ENCODE measurements around the gene VSIG10L2. TPM values are rescaled to one million over a fixed set of nuclear protein-coding genes. Genes with fewer than 3 reads are reported as not detected.
"Not testable (repeated sequence)": the region's sequence is repeated elsewhere in the genome, so short reads cannot be mapped to it uniquely, and the experiment has no call there.

VSIG10L2 gene
- total RNA-seq, 1 donor from 2014 or later = not detected

DNA sequence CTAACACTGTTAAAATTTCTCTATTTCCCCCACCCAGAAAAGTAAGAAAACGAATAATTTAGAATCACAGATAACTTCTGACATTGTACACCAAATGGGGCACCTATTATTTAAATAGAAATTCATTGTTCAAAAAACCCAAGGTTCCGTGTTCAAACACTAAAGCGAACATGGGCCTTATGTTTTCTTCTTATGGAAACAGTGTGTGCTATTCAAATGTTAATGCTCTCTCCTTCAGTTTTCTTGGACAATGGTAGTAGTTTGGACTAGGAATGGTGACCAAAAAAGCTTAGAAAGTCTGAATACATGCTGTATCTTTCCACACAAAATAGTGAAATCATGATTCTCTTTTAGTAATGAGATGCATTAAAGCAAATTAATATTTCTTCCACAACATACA is 33.7 kb downstream of the VSIG10L2 start:
- no peak overlapping the region for H2AFZ ChIP-seq (ENCODE audit: low read depth, low read length)
- H3K9me3 ChIP-seq (ENCODE audit: insufficient read depth, low read depth, low read length) = no peaks in the 10 kb centered on the region
- no peak overlapping the region for H3K27ac ChIP-seq (ENCODE audit: low read depth, low read length)
- H3K4me1 ChIP-seq (ENCODE audit: insufficient read depth, low read length) = no peaks in the 10 kb centered on the region
- Mint-ChIP-seq H3K4me3 (ENCODE audit: unreplicated experiment) (no peak overlapping the region), H3K27ac (ENCODE audit: unreplicated experiment) (no peak overlapping the region), H3K36me3 (ENCODE audit: low read depth, unreplicated experiment) (peaks cover 3% of the 10 kb centered on the region), H3K9me3 (ENCODE audit: unreplicated experiment) (no peaks in the 10 kb centered on the region), H3K4me1 (ENCODE audit: low read depth, unreplicated experiment) (peaks cover 17% of the 10 kb centered on the region), H3K27me3 (ENCODE audit: low read depth, unreplicated experiment) (no peaks in the 10 kb centered on the region)
- DNase-seq (ENCODE audit: low read depth) (no peak), FAIRE-seq (no peak)
- H4K20me1 ChIP-seq (ENCODE audit: insufficient read depth, low read length) = no peaks in the 10 kb centered on the region
- no peaks in the 10 kb centered on the region for H3K36me3 ChIP-seq (ENCODE audit: insufficient read depth, low read length)
- TF ChIP-seq, protein P1, sequence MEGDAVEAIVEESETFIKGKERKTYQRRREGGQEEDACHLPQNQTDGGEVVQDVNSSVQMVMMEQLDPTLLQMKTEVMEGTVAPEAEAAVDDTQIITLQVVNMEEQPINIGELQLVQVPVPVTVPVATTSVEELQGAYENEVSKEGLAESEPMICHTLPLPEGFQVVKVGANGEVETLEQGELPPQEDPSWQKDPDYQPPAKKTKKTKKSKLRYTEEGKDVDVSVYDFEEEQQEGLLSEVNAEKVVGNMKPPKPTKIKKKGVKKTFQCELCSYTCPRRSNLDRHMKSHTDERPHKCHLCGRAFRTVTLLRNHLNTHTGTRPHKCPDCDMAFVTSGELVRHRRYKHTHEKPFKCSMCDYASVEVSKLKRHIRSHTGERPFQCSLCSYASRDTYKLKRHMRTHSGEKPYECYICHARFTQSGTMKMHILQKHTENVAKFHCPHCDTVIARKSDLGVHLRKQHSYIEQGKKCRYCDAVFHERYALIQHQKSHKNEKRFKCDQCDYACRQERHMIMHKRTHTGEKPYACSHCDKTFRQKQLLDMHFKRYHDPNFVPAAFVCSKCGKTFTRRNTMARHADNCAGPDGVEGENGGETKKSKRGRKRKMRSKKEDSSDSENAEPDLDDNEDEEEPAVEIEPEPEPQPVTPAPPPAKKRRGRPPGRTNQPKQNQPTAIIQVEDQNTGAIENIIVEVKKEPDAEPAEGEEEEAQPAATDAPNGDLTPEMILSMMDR (IDR thresholded peaks at IDR 0.05; ENCODE audit: insufficient read depth, low read depth, low read length) = no peak
- no peak overlapping the region for H3K9ac ChIP-seq (ENCODE audit: low read length)
- no peak overlapping the region for H3K4me2 ChIP-seq (ENCODE audit: low read length)
- no peaks in the 10 kb centered on the region for H3K27me3 ChIP-seq (ENCODE audit: insufficient read depth, low read length)
- H3K4me3 ChIP-seq (ENCODE audit: insufficient read depth, low read depth, low read length) = no peak overlapping the region
- H3K79me2 ChIP-seq (ENCODE audit: insufficient read depth, low read length) = no peaks in the 10 kb centered on the region

DNA sequence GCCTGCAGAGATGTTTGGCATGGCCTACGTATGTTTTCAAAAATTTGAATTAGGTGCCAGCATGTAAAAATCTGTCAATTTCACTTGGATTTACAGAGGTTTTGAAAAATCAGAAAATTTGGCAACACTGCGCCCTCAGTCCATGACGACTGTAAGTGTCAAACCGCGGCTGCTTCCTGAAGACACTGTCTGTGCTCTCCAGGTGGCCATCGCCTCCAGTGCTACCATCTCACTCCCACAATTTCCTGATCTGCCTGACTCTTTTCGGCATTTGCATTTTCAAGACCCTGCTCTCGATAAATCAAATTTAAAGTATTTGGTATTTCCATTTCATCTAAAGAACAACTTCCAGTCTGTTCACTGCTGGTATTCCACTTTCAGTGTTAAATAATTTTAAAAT is 34.6 kb downstream of the VSIG10L2 start:
- Histone ChIP-seq H3K4me3 (ENCODE audit: insufficient read depth, low read depth, low read length) (no peak overlapping the region), H3K9ac (ENCODE audit: low read length) (no peak overlapping the region), H3K36me3 (ENCODE audit: insufficient read depth, low read length) (no peaks in the 10 kb centered on the region), H3K4me1 (ENCODE audit: insufficient read depth, low read length) (no peaks in the 10 kb centered on the region), H3K27ac (ENCODE audit: low read depth, low read length) (no peak overlapping the region), H3K27me3 (ENCODE audit: insufficient read depth, low read length) (no peaks in the 10 kb centered on the region), H3K79me2 (ENCODE audit: insufficient read depth, low read length) (no peaks in the 10 kb centered on the region), H3K9me3 (ENCODE audit: insufficient read depth, low read depth, low read length) (no peaks in the 10 kb centered on the region), H3K4me2 (ENCODE audit: low read length) (no peak overlapping the region), H4K20me1 (ENCODE audit: insufficient read depth, low read length) (no peaks in the 10 kb centered on the region), H2AFZ (ENCODE audit: low read depth, low read length) (no peak overlapping the region)
- Mint-ChIP-seq H3K27me3 (ENCODE audit: low read depth, unreplicated experiment) (no peaks in the 10 kb centered on the region), H3K27ac (ENCODE audit: unreplicated experiment) (no peak overlapping the region), H3K4me1 (ENCODE audit: low read depth, unreplicated experiment) (peaks cover 17% of the 10 kb centered on the region), H3K4me3 (ENCODE audit: unreplicated experiment) (no peak overlapping the region), H3K9me3 (ENCODE audit: unreplicated experiment) (no peaks in the 10 kb centered on the region), H3K36me3 (ENCODE audit: low read depth, unreplicated experiment) (peaks cover 3% of the 10 kb centered on the region)
- TF ChIP-seq EZH2 (IDR thresholded peaks at IDR 0.05; ENCODE audit: insufficient read depth, low read length) = no peak
- TF ChIP-seq, protein P1 (IDR thresholded peaks at IDR 0.05; ENCODE audit: insufficient read depth, low read depth, low read length) = no peak
- no peak for DNase-seq (ENCODE audit: low read depth)
- FAIRE-seq = no peak

DNA sequence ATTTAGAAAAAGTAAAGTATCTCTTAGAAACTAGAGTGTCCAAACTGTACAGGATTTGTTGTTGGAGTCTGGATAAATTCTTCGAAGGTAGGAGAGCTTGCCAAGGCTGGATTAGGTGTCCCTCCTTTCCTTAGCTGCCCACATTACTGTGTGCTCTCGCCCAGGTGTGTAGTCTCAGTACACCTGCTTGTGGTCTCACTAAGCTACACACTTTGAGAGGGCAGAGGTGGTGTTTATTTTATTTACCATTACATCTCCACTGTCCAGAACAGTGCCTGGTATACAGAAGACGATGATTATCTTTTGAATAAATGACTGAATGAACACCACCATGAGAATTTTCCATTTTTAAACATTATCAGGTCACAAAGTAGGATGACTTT is 36.5 kb downstream of the VSIG10L2 start:
- TF ChIP-seq, protein P1 (IDR thresholded peaks at IDR 0.05; ENCODE audit: insufficient read depth, low read depth, low read length) = no peak
- no peak for TF ChIP-seq EZH2 (IDR thresholded peaks at IDR 0.05; ENCODE audit: insufficient read depth, low read length)
- H3K4me2 ChIP-seq (ENCODE audit: low read length) = no peak overlapping the region
- no peak overlapping the region for H3K9ac ChIP-seq (ENCODE audit: low read length)
- H3K4me3 ChIP-seq (ENCODE audit: insufficient read depth, low read depth, low read length) = no peak overlapping the region
- no peaks in the 10 kb centered on the region for H3K9me3 ChIP-seq (ENCODE audit: insufficient read depth, low read depth, low read length)
- no peaks in the 10 kb centered on the region for H3K79me2 ChIP-seq (ENCODE audit: insufficient read depth, low read length)
- Mint-ChIP-seq H3K9me3 (ENCODE audit: unreplicated experiment) (no peaks in the 10 kb centered on the region), H3K4me3 (ENCODE audit: unreplicated experiment) (no peak overlapping the region), H3K27me3 (ENCODE audit: low read depth, unreplicated experiment) (no peaks in the 10 kb centered on the region), H3K36me3 (ENCODE audit: low read depth, unreplicated experiment) (peaks cover 3% of the 10 kb centered on the region), H3K27ac (ENCODE audit: unreplicated experiment) (peak overlapping the region; percentile 20), H3K4me1 (ENCODE audit: low read depth, unreplicated experiment) (peaks cover 16% of the 10 kb centered on the region)
- H4K20me1 ChIP-seq (ENCODE audit: insufficient read depth, low read length) = no peaks in the 10 kb centered on the region
- no peak overlapping the region for H3K27ac ChIP-seq (ENCODE audit: low read depth, low read length)
- H3K36me3 ChIP-seq (ENCODE audit: insufficient read depth, low read length) = no peaks in the 10 kb centered on the region
- H2AFZ ChIP-seq (ENCODE audit: low read depth, low read length) = no peak overlapping the region
- DNase-seq (ENCODE audit: low read depth) (no peak), FAIRE-seq (no peak)
- no peaks in the 10 kb centered on the region for H3K27me3 ChIP-seq (ENCODE audit: insufficient read depth, low read length)
- no peaks in the 10 kb centered on the region for H3K4me1 ChIP-seq (ENCODE audit: insufficient read depth, low read length)

DNA sequence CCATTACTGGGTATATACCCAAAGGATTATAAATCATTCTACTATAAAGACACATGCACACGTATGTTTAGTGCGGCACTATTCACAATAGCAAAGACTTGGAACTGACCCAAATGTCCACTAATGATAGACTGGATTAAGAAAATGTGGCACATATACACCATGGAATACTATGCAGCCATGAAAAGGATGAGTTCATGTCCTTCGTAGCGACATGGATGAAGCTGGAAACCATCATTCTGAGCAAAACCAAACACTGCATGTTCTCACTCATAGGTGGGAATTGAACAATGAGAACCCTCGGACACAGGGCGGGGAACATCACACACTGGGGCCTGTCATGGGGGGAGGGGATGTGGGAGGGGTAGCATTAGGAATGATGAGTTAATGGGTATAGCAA is 40.1 kb downstream of the VSIG10L2 start:
- H3K4me1 Mint-ChIP-seq (ENCODE audit: low read depth, unreplicated experiment) = peaks cover 20% of the 10 kb centered on the region
- H3K4me3 ChIP-seq (ENCODE audit: insufficient read depth, low read depth, low read length); H2AFZ ChIP-seq (ENCODE audit: low read depth, low read length); H3K27ac Mint-ChIP-seq (ENCODE audit: unreplicated experiment); H3K9me3 Mint-ChIP-seq (ENCODE audit: unreplicated experiment); H3K36me3 ChIP-seq (ENCODE audit: insufficient read depth, low read length); H3K79me2 ChIP-seq (ENCODE audit: insufficient read depth, low read length); H3K36me3 Mint-ChIP-seq (ENCODE audit: low read depth, unreplicated experiment); H3K27ac ChIP-seq (ENCODE audit: low read depth, low read length); FAIRE-seq; H3K9me3 ChIP-seq (ENCODE audit: insufficient read depth, low read depth, low read length); H3K27me3 ChIP-seq (ENCODE audit: insufficient read depth, low read length); H4K20me1 ChIP-seq (ENCODE audit: insufficient read depth, low read length); H3K27me3 Mint-ChIP-seq (ENCODE audit: low read depth, unreplicated experiment); H3K4me3 Mint-ChIP-seq (ENCODE audit: unreplicated experiment); H3K4me1 ChIP-seq (ENCODE audit: insufficient read depth, low read length); H3K9ac ChIP-seq (ENCODE audit: low read length); DNase-seq (ENCODE audit: low read depth); H3K4me2 ChIP-seq (ENCODE audit: low read length): not testable (repeated sequence)

All from astrocyte (in vitro differentiated cells and primary cell).